Gastrocnemius medialis (tissue), 4 donors: ENCODE measurements around the gene MYLK. TPM values are rescaled to one million over a fixed set of nuclear protein-coding genes. Genes with fewer than 3 reads are reported as not detected.

Experiments used
- ATAC-seq, 2 donors: fragments of 150-250 bp; one replicate each; pipeline ENCODE4 v1.9.1; 2016
- DNase-seq, 2 donors: peaks; one replicate each; pipeline ENCODE4 v3.0.0-alpha.2; 2019
- H3K27ac ChIP-seq, 4 donors: fragments of 200-600 bp; sonication (generic); 1 replicate in 1 of 4; 2 replicates in 3 of 4; pipeline ENCODE4 v1.5.1; 2016 to 2018; ENCODE audit warnings: mild to moderate bottlenecking in 2 of 4, moderate library complexity in 1 of 4
- H3K27me3 ChIP-seq, 3 donors: fragments of 200-600 bp; sonication (generic) in 2 of 3; 1 replicate in 1 of 3; 2 replicates in 2 of 3; pipeline versions ENCODE4 v1.5.1 to v1.6.0; 2016 to 2019; ENCODE audit warnings: mild to moderate bottlenecking in 1 of 3, moderate library complexity in 1 of 3
- H3K36me3 ChIP-seq, 2 donors: fragments of 200-600 bp; sonication (generic) in 1 of 2; one replicate each; pipeline ENCODE4 v1.5.1; 2017 to 2018
- H3K4me1 ChIP-seq, 2 donors: fragments of 200-600 bp; sonication (generic) in 1 of 2; one replicate each; pipeline ENCODE4 v1.5.1; 2016 to 2017; ENCODE audit warnings: mild to moderate bottlenecking in 2 of 2
- H3K4me3 ChIP-seq, 4 donors: fragments of 200-600 bp; sonication (generic) in 3 of 4; 1 replicate in 1 of 4; 2 replicates in 3 of 4; pipeline ENCODE4 v1.5.1; 2016 to 2019; ENCODE audit warnings: mild to moderate bottlenecking in 2 of 4
- H3K9me3 ChIP-seq, 3 donors: fragments of 200-600 bp; sonication (generic) in 2 of 3; 1 replicate in 1 of 3; 2 replicates in 2 of 3; pipeline ENCODE4 v1.5.1; 2016 to 2019
- POLR2A ChIP-seq, 2 donors: fragments of 450-650 bp; IDR thresholded peaks; one replicate each; pipeline ENCODE4 v1.6.1; 2017; ENCODE audit warnings: antibody characterized with exemption in 2 of 2, mild to moderate bottlenecking in 2 of 2, moderate library complexity in 2 of 2
- in situ Hi-C, 4 donors: fragments of 200-750 bp; cut with MboI; loops; one replicate each; pipeline versions ENCODE4 v1.15.0 to v1.8.0; 2017; ENCODE audit warnings: low sequenced_read_pairs in 4 of 4
- intact Hi-C: fragments of 100-400 bp; cut with DNase I; formaldehyde crosslinking; loops from one replicate; pipeline ENCODE4 v1.15.1; 2023; ENCODE audit warnings: low total_unique reads
- total RNA-seq, 4 donors: library from RNA; depleted of rRNA; stranded (reverse); fragments of >200 nt; gene quantifications; one replicate each; pipeline versions ENCODE4 v1.1.0 to v1.2.3, GENCODE V29; 2016
- TF ChIP-seq, protein P1 (sequence below), 5 experiments: fragments of 450-650 bp in 3 of 5; fragments of 200-600 bp in 2 of 5; sonication (generic) in 2 of 5; IDR thresholded peaks in 4 of 5; conservative IDR thresholded peaks in 1 of 5; 1 replicate in 4 of 5; 2 replicates in 1 of 5; pipeline ENCODE4 v1.5.1; 2016 to 2019; ENCODE audit warnings: antibody characterized with exemption in 5 of 5, mild to moderate bottlenecking in 3 of 5, moderate library complexity in 3 of 5

The MYLK gene
- total RNA-seq, 4 donors from 2014 or later, result 5.6 to 19.6 (median 8.8) TPM

DNA sequence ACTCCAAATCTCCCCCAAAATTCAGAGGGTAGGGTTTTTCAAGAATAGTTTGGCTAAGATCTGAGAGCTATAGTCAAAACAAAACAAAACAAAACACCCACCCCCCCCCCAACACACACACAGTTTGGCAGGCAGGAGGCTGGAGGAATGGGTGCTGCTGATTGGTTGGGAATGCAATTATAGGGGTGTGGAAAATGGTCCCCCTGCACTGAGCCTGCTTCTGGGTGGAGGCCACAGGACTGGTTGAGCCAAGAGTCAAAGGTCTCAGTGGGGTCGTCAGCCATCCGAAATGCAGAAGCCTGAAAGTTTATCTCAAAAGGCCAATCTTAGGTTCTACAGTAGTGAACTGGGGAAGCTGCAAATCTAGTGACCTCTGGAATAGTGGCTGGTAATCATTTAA lies 296.7 kb downstream of the MYLK start:
- H3K36me3 ChIP-seq, result no peaks in the 10 kb centered on the region
- no peak for DNase-seq
- H3K27ac ChIP-seq, result no peak overlapping the region
- no peak for TF ChIP-seq POLR2A (IDR thresholded peaks at IDR 0.05)
- TF ChIP-seq, protein P1, sequence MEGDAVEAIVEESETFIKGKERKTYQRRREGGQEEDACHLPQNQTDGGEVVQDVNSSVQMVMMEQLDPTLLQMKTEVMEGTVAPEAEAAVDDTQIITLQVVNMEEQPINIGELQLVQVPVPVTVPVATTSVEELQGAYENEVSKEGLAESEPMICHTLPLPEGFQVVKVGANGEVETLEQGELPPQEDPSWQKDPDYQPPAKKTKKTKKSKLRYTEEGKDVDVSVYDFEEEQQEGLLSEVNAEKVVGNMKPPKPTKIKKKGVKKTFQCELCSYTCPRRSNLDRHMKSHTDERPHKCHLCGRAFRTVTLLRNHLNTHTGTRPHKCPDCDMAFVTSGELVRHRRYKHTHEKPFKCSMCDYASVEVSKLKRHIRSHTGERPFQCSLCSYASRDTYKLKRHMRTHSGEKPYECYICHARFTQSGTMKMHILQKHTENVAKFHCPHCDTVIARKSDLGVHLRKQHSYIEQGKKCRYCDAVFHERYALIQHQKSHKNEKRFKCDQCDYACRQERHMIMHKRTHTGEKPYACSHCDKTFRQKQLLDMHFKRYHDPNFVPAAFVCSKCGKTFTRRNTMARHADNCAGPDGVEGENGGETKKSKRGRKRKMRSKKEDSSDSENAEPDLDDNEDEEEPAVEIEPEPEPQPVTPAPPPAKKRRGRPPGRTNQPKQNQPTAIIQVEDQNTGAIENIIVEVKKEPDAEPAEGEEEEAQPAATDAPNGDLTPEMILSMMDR (IDR thresholded peaks at IDR 0.05 in 4 of 5, conservative IDR thresholded peaks at IDR 0.05 in 1 of 5), result no peak
- no peak for ATAC-seq
- intact Hi-C loops, result no loop called here
- no peaks in the 10 kb centered on the region for H3K27me3 ChIP-seq
- H3K4me3 ChIP-seq, result no peak overlapping the region
- H3K9me3 ChIP-seq, result no peaks in the 10 kb centered on the region
- in situ Hi-C loops, result no loop called here
- H3K4me1 ChIP-seq, result peaks cover 10 to 17% of the 10 kb centered on the region in 2 donors

GRCh38 chr3:123586968-123587367 lies 297.2 kb downstream of the MYLK start:
- Histone ChIP-seq H3K4me3 (no peak overlapping the region), H3K4me1 (peaks cover 10 to 17% of the 10 kb centered on the region in 2 donors), H3K9me3 (no peaks in the 10 kb centered on the region), H3K36me3 (peaks cover 0 to 2% of the 10 kb centered on the region in 2 donors), H3K27ac (no peak overlapping the region), H3K27me3 (no peaks in the 10 kb centered on the region)
- ATAC-seq (no peak), DNase-seq (no peak)
- intact Hi-C loops (no loop called here), in situ Hi-C loops (no loop called here)
- TF ChIP-seq, protein P1 (IDR thresholded peaks at IDR 0.05 in 4 of 5, conservative IDR thresholded peaks at IDR 0.05 in 1 of 5), result no peak
- no peak for TF ChIP-seq POLR2A (IDR thresholded peaks at IDR 0.05)

GRCh38 chr3:123586131-123586530 lies 298.0 kb downstream of the MYLK start:
- Histone ChIP-seq H3K4me3 (peak overlapping the region; percentile 83 to 93 (median 84)), H3K9me3 (no peaks in the 10 kb centered on the region), H3K27me3 (no peaks in the 10 kb centered on the region), H3K36me3 (peaks cover 0 to 11% of the 10 kb centered on the region in 2 donors), H3K4me1 (peaks cover 10 to 17% of the 10 kb centered on the region in 2 donors), H3K27ac (peak overlapping the region; percentile 84 to 95 (median 92))
- in situ Hi-C loops, result no loop called here
- ATAC-seq (no peak), DNase-seq (no peak)
- TF ChIP-seq POLR2A (IDR thresholded peaks at IDR 0.05), result no peak
- TF ChIP-seq, protein P1 (IDR thresholded peaks at IDR 0.05 in 4 of 5, conservative IDR thresholded peaks at IDR 0.05 in 1 of 5), result no peak
- intact Hi-C loops, result no loop called here

GRCh38 chr3:123584988-123585937 lies 298.9 kb downstream of the MYLK start, which contains the start of gene HACD2:
TSS of gene HACD2 (minus strand) at chr3:123585053. CDS start at chr3:123585027, 26 bp downstream.
- peaks cover 10 to 17% of the 10 kb centered on the region in 2 donors for H3K4me1 ChIP-seq
- peaks cover 0 to 16% of the 10 kb centered on the region in 2 donors for H3K36me3 ChIP-seq
- H3K27me3 ChIP-seq, result no peaks in the 10 kb centered on the region
- H3K4me3 ChIP-seq, result peak within 1 kb of the TSS; percentile 83 to 93 (median 84)
- peak within 1 kb of the TSS; percentile 84 to 95 (median 92) for H3K27ac ChIP-seq
- in situ Hi-C loops, result no loop called here
- ATAC-seq (peak; percentile 94 to 98), DNase-seq (peak; percentile 94 to 95)
- peak; percentile 58 to 70 for TF ChIP-seq POLR2A (IDR thresholded peaks at IDR 0.05)
- TF ChIP-seq, protein P1 (IDR thresholded peaks at IDR 0.05 in 4 of 5, conservative IDR thresholded peaks at IDR 0.05 in 1 of 5), result no peak
- intact Hi-C loops, result loop anchor here (2.0 kb wide), 1 partner anchor 1202 kb away; the partner anchor contains the start of gene MIX23
- H3K9me3 ChIP-seq, result no peaks in the 10 kb centered on the region
